HCT116 (cell line): ENCODE results near the gene HSD17B3. TPM values are rescaled to one million over a fixed set of nuclear protein-coding genes. Genes with fewer than 3 reads are reported as not detected.

Experiments
- ATAC-seq: fragments of 200-7000 bp; cut with Tn5 transposase; 2 replicates; pipeline ENCODE4 v1.9.1; 2020; ENCODE audit warnings: mild to moderate bottlenecking, moderate library complexity
- BruUV-seq: library from RNA; stranded (reverse); fragments of 400-500 nt; replicated peaks from 2 replicates; lab custom pipeline; 2021; lab: Mats Ljungman, UMichigan
- CTCF ChIA-PET: fragments of 300-600 bp; sonication (Branson Sonifier 250); formaldehyde crosslinking; loops from one replicate; lab custom pipeline; 2021; ENCODE audit warnings: antibody characterized with exemption; lab: Charles Lee
- POLR2A ChIA-PET: fragments of 300-600, 350-600 bp; sonication (Branson Sonifier 250); formaldehyde crosslinking; loops from one replicate; lab custom pipeline; 2021; ENCODE audit warnings: antibody characterized with exemption; lab: Charles Lee
- RAD21 ChIA-PET, 2 experiments: fragments of 300-600 bp; sonication (Branson Sonifier 250); formaldehyde crosslinking; loops; one replicate each; lab custom pipeline; 2023; ENCODE audit warnings: low total read pairs in 2 of 2; ENCODE audit not compliant: uncharacterized antibody in 2 of 2, unreplicated experiment in 2 of 2, low non-redundant PET in 1 of 2; lab: Charles Lee
- DNase-seq: peaks from one replicate; pipeline ENCODE4 v3.0.0-alpha.2; 2010; ENCODE audit warnings: low read depth, low spot score
- H2AFZ ChIP-seq: fragments of 200-600 bp; shearing (Covaris generic), sonication (generic); 2 replicates; pipeline ENCODE4 v1.6.1; 2017; ENCODE audit warnings: low read depth, mixed run types, mixed read lengths, antibody characterized with exemption, low read length; ENCODE audit not compliant: poor library complexity, severe bottlenecking
- H3K27ac ChIP-seq: 2 replicates; pipeline ENCODE4 v1.5.1; 2012; ENCODE audit warnings: low read depth, low read length
- H3K27me3 ChIP-seq: fragments of 200-600 bp; sonication (generic); 2 replicates; pipeline ENCODE4 v1.6.1; 2016; ENCODE audit warnings: mixed run types, low read length, mixed read lengths; ENCODE audit not compliant: insufficient read depth
- H3K36me3 ChIP-seq, 2 experiments: fragments of 200-500 bp in 1 of 2; fragments of 200-600 bp in 1 of 2; sonication (Bioruptor generic) in 1 of 2; sonication (generic) in 1 of 2; 2 replicates each; pipeline versions ENCODE4 v1.5.1 to v1.6.1; 2014 to 2016; ENCODE audit warnings: low read length in 2 of 2, inconsistent platforms in 1 of 2, mixed read lengths in 1 of 2, mixed run types in 1 of 2; ENCODE audit not compliant: insufficient read depth in 2 of 2, control insufficient read depth in 1 of 2
- H3K4me1 ChIP-seq, 2 experiments: fragments of 200-600 bp in 1 of 2; sonication (generic) in 1 of 2; 2 replicates each; pipeline versions ENCODE4 v1.5.1 to v1.6.1; 2012 to 2017; ENCODE audit warnings: low read length in 2 of 2, inconsistent platforms in 1 of 2, mild to moderate bottlenecking in 1 of 2, mixed read lengths in 1 of 2, mixed run types in 1 of 2, moderate library complexity in 1 of 2; ENCODE audit not compliant: insufficient read depth in 2 of 2, control insufficient read depth in 1 of 2
- H3K4me2 ChIP-seq: fragments of 200-600 bp; sonication (generic); 2 replicates; pipeline ENCODE4 v1.6.1; 2017; ENCODE audit warnings: mixed run types, low read length, mixed read lengths
- H3K4me3 ChIP-seq, 2 experiments: fragments of 200-600 bp in 1 of 2; sonication (generic) in 1 of 2; replicated peaks in 1 of 2; 2 replicates each; pipeline ENCODE4 v1.5.1; 2011 to 2016; ENCODE audit warnings: low read length in 2 of 2, control low read depth in 1 of 2, low read depth in 1 of 2, mild to moderate bottlenecking in 1 of 2, mixed read lengths in 1 of 2, mixed run types in 1 of 2
- H3K79me2 ChIP-seq: fragments of 200-600 bp; sonication (generic); 2 replicates; pipeline ENCODE4 v1.6.1; 2017; ENCODE audit warnings: mild to moderate bottlenecking, mixed run types, low read length, moderate library complexity, mixed read lengths; ENCODE audit not compliant: insufficient read depth
- H3K9ac ChIP-seq: fragments of 200-600 bp; sonication (generic); 2 replicates; pipeline ENCODE4 v1.6.1; 2016; ENCODE audit warnings: low read length, mixed read lengths
- H3K9me2 ChIP-seq: fragments of 200-600 bp; sonication (generic), shearing (Covaris generic); 2 replicates; pipeline ENCODE4 v1.6.1; 2017; ENCODE audit warnings: mixed run types, mild to moderate bottlenecking, moderate library complexity; ENCODE audit not compliant: insufficient read depth
- H3K9me3 ChIP-seq, 2 experiments: fragments of 200-500 bp in 1 of 2; fragments of 200-600 bp in 1 of 2; sonication (Bioruptor generic) in 1 of 2; sonication (generic) in 1 of 2; 2 replicates each; pipeline ENCODE4 v1.6.1; 2014 to 2017; ENCODE audit warnings: low read length in 2 of 2, mixed read lengths in 2 of 2, inconsistent platforms in 1 of 2, low read depth in 1 of 2, mild to moderate bottlenecking in 1 of 2, mixed run types in 1 of 2, moderate library complexity in 1 of 2; ENCODE audit not compliant: control insufficient read depth in 1 of 2, insufficient read depth in 1 of 2
- H4K20me1 ChIP-seq: fragments of 200-600 bp; sonication (generic), shearing (Covaris generic); 2 replicates; pipeline ENCODE4 v1.6.1; 2017; ENCODE audit warnings: mixed run types, mild to moderate bottlenecking, moderate library complexity; ENCODE audit not compliant: insufficient read depth
- ATF3 ChIP-seq: IDR thresholded peaks from 2 replicates; pipeline ENCODE4 v1.6.1; 2012
- CTCF ChIP-seq, 3 experiments: fragments of 200-600 bp in 1 of 3; sonication (generic) in 1 of 3; IDR thresholded peaks in 2 of 3; conservative IDR thresholded peaks in 1 of 3; 2 replicates each; pipeline ENCODE4 v1.5.1; 2012 to 2017; ENCODE audit warnings: low read depth in 2 of 3, low read length in 2 of 3, antibody characterized with exemption in 1 of 3, borderline replicate concordance in 1 of 3, control low read depth in 1 of 3, mild to moderate bottlenecking in 1 of 3, mixed read lengths in 1 of 3, mixed run types in 1 of 3, moderate library complexity in 1 of 3; ENCODE audit not compliant: insufficient read depth in 1 of 3
- EGR1 ChIP-seq: IDR thresholded peaks from 2 replicates; pipeline ENCODE4 v1.6.1; 2012; ENCODE audit warnings: low read depth
- ELF1 ChIP-seq: IDR thresholded peaks from 2 replicates; pipeline ENCODE4 v1.6.1; 2012; ENCODE audit warnings: low read depth, borderline replicate concordance
- EZH2 ChIP-seq: fragments of 200-600 bp; sonication (generic); IDR thresholded peaks from 2 replicates; pipeline ENCODE4 v1.6.1; 2017; ENCODE audit warnings: antibody characterized with exemption, mixed run types
- EZH2phosphoT487 ChIP-seq: fragments of 200-600 bp; IDR thresholded peaks from 2 replicates; pipeline ENCODE4 v1.6.1; 2018; ENCODE audit warnings: antibody characterized with exemption, borderline replicate concordance
- FOSL1 ChIP-seq: IDR thresholded peaks from 2 replicates; pipeline ENCODE4 v1.6.1; 2012; ENCODE audit warnings: low read depth
- JUND ChIP-seq: IDR thresholded peaks from 2 replicates; pipeline ENCODE4 v1.6.1; 2012
- MAX ChIP-seq: IDR thresholded peaks from 2 replicates; pipeline ENCODE4 v1.6.1; 2012
- POLR2A ChIP-seq: IDR thresholded peaks from 2 replicates; pipeline ENCODE4 v1.7.0; 2011; ENCODE audit warnings: borderline replicate concordance; ENCODE audit not compliant: insufficient read depth, insufficient read length; ENCODE audit errors: extremely low read depth
- REST ChIP-seq: IDR thresholded peaks from 2 replicates; pipeline ENCODE4 v1.6.1; 2012; ENCODE audit warnings: low read depth
- SIN3A ChIP-seq: IDR thresholded peaks from 2 replicates; pipeline ENCODE4 v1.6.1; 2012; ENCODE audit warnings: low read depth
- SP1 ChIP-seq: IDR thresholded peaks from 2 replicates; pipeline ENCODE4 v1.6.1; 2012; ENCODE audit warnings: low read depth
- SRF ChIP-seq: IDR thresholded peaks from 2 replicates; pipeline ENCODE4 v1.6.1; 2012; ENCODE audit warnings: low read depth
- TCF7L2 ChIP-seq: IDR thresholded peaks from 2 replicates; pipeline ENCODE4 v1.7.0; 2011; ENCODE audit warnings: borderline replicate concordance, inconsistent platforms; ENCODE audit not compliant: insufficient read depth, insufficient read length; ENCODE audit errors: extremely low read depth
- YY1 ChIP-seq: IDR thresholded peaks from 2 replicates; pipeline ENCODE4 v1.6.1; 2011; ENCODE audit warnings: low read length, low read depth, moderate library complexity, mild to moderate bottlenecking; ENCODE audit not compliant: insufficient replicate concordance; ENCODE audit errors: extremely low read depth
- ZBTB33 ChIP-seq: IDR thresholded peaks from 2 replicates; pipeline ENCODE4 v1.6.1; 2011; ENCODE audit warnings: mild to moderate bottlenecking, low read length, moderate library complexity; ENCODE audit not compliant: insufficient replicate concordance; ENCODE audit errors: extremely low read depth
- ZFX ChIP-seq: fragments of 450-650 bp; IDR thresholded peaks from 2 replicates; pipeline ENCODE4 v1.6.1; 2017
- ZNF274 ChIP-seq: fragments of 200-500 bp; sonication (Bioruptor generic); IDR thresholded peaks from 2 replicates; pipeline ENCODE4 v1.6.1; 2014; ENCODE audit warnings: mild to moderate bottlenecking, low read depth, low read length, inconsistent platforms
- intact Hi-C: fragments of 100-400 bp; cut with micrococcal nuclease; formaldehyde crosslinking; loops from 2 replicates; pipeline ENCODE4 v1.10.0; 2022
- total RNA-seq: library from RNA; stranded (reverse); gene quantifications from one replicate; pipeline ENCODE4 v1.2.1, GENCODE V29; 2021; ENCODE audit not compliant: unreplicated experiment

The HSD17B3 gene
- total RNA-seq, 1 experiment from 2014 or later: 0.37 TPM

- CTCF ChIA-PET: no interaction called here
- BruUV-seq: no TSS peak
These were observed 97.1 kb downstream of the HSD17B3 start for GRCh38 chr9:96204853-96205252.

More at GRCh38 chr9:96204853-96205252, 97.1 kb downstream of the HSD17B3 start:
- no peak for TF ChIP-seq SIN3A
- TF ChIP-seq SP1: no peak
- no peak for TF ChIP-seq EZH2phosphoT487
- TF ChIP-seq POLR2A: no peak
- TF ChIP-seq ZNF274: no peak
- no peak for TF ChIP-seq MAX
- TF ChIP-seq ZFX: no peak
- TF ChIP-seq FOSL1: no peak
- TF ChIP-seq TCF7L2: no peak
- no peak for TF ChIP-seq EZH2
- no peak for TF ChIP-seq REST
- no peak for TF ChIP-seq CTCF (IDR thresholded peaks at IDR 0.05 in 2 of 3, conservative IDR thresholded peaks at IDR 0.05 in 1 of 3; ENCODE audit: borderline replicate concordance in 1 of 3, insufficient read depth in 1 of 3, low read depth in 2 of 3, low read length in 2 of 3)
- TF ChIP-seq ELF1: no peak
- no peak for TF ChIP-seq ZBTB33
- no peak for TF ChIP-seq SRF
- TF ChIP-seq ATF3: no peak
- TF ChIP-seq JUND: no peak
- no peak for TF ChIP-seq EGR1
- TF ChIP-seq YY1: no peak
- ATAC-seq (no peak), DNase-seq (no peak)
- Histone ChIP-seq H3K9me2 (no peaks in the 10 kb centered on the region), H3K36me3 (no peaks in the 10 kb centered on the region), H4K20me1 (no peaks in the 10 kb centered on the region), H3K9ac (no peak overlapping the region), H3K4me3 (no peak overlapping the region), H3K79me2 (no peaks in the 10 kb centered on the region), H3K4me2 (no peak overlapping the region), H3K4me1 (no peaks in the 10 kb centered on the region), H2AFZ (no peak overlapping the region), H3K27me3 (no peaks in the 10 kb centered on the region), H3K9me3 (no peaks in the 10 kb centered on the region; a peak in 1 of 4 replicates), H3K27ac (no peak overlapping the region)
- intact Hi-C loops: no loop called here
- POLR2A ChIA-PET: no interaction called here
- RAD21 ChIA-PET: no interaction called here
